ENCODE results near the gene MAP2K5. TPM values are rescaled to one million over a fixed set of nuclear protein-coding genes. Genes with fewer than 3 reads are reported as not detected.

MAP2K5 gene
- total RNA-seq, 1 donor: 8.9 TPM

DNA sequence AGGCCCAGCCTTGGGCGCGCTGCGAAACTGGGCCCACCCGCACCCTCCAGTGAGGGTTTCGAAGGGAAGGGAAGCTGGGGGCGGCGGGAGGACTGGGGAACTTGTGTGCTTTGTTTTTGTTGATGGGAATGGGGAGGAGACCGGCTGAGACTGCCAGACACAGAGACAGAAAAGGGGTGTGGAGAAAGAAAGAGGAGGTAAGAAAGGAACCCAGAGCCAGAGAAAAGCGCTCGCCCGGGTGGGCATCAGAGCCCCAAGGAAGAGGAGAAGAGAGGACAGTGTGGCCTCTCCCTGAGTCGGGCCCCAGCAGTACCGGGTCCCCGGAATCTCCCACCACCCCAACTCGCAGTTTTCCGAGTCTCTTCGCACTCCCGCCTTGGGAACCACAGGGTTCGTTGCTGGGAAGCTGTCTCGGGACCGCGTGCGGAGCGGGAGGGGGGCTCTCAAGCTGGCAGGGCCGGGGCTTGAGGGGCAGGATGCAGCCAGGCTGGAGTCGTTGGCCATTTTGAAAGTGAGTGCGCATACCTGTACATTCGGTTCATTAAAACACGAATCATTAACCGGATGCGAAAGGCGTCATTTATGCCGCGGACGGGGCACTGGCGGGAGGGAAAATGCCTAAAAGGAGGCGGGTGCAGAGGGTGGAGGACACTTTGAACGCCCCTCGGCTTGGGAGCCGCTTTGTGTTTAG is 285.9 kb downstream of the MAP2K5 start:
- no peak for DNase-seq (ENCODE audit: low read depth)
- H3K4me3 ChIP-seq (ENCODE audit: low read depth, low read length): no peak overlapping the region
- TF ChIP-seq, protein P1, sequence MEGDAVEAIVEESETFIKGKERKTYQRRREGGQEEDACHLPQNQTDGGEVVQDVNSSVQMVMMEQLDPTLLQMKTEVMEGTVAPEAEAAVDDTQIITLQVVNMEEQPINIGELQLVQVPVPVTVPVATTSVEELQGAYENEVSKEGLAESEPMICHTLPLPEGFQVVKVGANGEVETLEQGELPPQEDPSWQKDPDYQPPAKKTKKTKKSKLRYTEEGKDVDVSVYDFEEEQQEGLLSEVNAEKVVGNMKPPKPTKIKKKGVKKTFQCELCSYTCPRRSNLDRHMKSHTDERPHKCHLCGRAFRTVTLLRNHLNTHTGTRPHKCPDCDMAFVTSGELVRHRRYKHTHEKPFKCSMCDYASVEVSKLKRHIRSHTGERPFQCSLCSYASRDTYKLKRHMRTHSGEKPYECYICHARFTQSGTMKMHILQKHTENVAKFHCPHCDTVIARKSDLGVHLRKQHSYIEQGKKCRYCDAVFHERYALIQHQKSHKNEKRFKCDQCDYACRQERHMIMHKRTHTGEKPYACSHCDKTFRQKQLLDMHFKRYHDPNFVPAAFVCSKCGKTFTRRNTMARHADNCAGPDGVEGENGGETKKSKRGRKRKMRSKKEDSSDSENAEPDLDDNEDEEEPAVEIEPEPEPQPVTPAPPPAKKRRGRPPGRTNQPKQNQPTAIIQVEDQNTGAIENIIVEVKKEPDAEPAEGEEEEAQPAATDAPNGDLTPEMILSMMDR (IDR thresholded peaks at IDR 0.05; ENCODE audit: insufficient read depth, low read length): no peak

DNA sequence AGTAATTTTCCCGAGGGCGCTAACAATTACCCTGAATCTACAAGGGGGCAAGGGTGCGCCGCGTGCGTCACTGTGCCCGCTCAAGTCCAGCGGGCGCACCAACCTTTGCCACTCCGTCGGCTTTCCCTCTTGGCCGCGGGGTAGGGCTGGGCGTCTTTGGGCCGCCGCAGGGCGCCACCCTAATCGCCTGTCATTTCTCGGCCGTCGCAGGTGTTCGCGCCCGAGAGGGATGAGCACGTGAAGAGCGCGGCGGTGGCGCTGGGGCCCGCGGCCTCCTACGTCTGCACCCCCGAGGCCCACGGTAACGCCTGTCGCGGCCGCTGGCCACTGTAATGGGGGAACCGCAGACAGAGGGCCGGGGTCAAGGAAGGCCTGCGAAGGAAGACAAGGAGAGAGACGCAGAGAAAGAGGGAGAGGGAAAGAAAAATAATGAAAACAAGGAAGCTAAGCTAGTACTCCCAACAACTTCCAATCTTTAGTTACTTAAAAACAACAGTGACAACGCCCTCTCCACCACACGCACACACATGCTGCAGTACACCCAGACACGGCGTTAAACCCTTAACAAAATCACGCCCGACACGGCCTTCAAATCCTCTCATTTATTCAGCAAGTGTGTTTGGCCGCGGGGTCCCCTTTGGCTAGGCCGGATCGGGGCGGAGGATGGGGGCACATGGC is 286.6 kb downstream of the MAP2K5 start:
- TF ChIP-seq, protein P1 (IDR thresholded peaks at IDR 0.05; ENCODE audit: insufficient read depth, low read length): no peak
- no peak for DNase-seq (ENCODE audit: low read depth)
- no peak overlapping the region for H3K4me3 ChIP-seq (ENCODE audit: low read depth, low read length)

DNA sequence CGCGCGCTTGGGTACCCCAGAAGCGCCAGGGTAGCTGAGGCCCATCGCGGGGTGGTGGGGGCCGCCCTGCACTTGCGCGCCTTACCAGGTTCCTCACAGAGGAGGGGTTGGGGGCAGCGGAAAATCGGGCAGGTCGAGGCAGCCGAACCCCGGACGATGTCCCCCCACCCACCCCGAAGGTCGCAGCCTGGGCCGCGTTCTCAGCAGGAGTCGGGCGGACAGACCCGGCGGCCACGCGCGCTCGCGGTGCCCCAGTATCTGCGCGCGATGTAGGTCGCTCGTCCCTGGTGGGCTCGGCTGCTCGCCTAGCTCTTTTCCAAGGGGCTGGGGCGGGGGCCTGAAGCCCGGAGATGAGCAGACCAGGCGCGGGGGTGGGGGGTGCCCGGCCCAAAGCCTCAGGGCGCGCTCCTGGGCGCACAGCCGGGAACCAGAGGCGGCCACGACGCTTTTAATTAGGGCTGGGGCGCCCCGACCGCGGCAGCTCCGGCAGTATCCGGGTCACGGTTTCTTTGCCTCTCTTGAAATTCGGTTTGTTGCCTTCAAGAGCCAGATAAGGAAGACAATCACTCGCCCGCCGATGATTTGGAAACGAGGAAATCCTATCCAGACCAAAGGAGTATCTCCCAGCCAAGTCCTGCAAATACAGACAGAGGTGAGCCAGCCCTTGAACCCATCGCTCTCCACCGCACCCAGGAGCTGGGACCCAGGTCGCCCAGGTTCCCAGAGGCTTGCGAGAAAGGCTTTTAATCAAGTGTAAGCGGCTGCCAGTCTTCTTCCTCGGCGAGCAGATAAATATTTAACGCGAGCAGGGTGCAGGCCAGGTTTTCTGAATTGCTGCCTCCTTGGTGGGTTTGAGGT is 287.4 kb downstream of the MAP2K5 start:
- no peak overlapping the region for H3K4me3 ChIP-seq (ENCODE audit: low read depth, low read length)
- TF ChIP-seq, protein P1 (IDR thresholded peaks at IDR 0.05; ENCODE audit: insufficient read depth, low read length): no peak
- no peak for DNase-seq (ENCODE audit: low read depth)

DNA sequence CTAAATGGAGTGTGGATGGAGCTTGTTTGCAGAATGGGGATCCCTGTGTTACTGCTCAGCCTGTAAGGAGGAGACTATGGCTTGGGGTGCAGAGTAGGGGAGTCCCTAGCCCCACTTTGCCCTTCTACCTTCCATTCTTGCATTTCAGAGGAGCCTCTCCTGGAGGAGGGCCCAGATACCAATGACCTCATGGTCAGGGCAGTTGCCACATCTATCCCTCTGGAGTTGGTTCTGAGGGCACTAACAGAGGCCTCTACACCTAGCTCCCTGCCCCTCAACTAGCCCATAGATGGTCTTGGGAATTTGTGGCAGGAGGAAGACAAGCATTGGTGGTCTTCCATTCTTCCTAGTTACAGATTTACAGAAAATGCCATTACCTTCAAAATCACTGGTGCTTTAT is 288.9 kb downstream of the MAP2K5 start:
- H3K4me3 ChIP-seq (ENCODE audit: low read depth, low read length): no peak overlapping the region
- TF ChIP-seq, protein P1 (IDR thresholded peaks at IDR 0.05; ENCODE audit: insufficient read depth, low read length): no peak
- DNase-seq (ENCODE audit: low read depth): no peak

DNA sequence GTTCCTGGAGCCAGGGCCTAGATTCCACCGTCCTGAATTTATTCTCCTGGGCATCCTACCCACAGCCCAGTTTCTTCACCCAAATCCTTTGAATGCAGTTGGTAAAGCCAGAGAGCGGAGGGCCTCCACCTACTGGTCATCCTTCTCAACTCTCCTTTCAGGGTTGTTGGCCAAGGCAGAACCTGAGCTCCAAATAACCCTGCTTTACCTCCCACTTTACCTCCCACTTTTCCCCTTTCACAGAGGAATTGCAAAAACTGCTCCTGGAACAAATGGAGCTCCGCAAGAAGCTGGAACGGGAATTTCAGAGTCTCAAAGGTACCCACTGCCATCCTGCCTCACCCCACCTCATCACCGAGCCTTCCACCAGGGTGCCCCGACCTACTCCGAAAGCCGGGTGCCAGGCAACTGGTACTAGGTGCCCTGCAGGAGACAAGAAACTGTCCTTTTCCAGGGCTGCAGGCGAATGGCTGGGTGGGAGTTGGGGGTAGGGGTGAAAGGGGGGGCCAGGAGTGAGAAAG is 289.6 kb downstream of the MAP2K5 start:
- peak; percentile 39 for DNase-seq (ENCODE audit: low read depth)
- no peak overlapping the region for H3K4me3 ChIP-seq (ENCODE audit: low read depth, low read length)
- TF ChIP-seq, protein P1 (IDR thresholded peaks at IDR 0.05; ENCODE audit: insufficient read depth, low read length): no peak

DNA sequence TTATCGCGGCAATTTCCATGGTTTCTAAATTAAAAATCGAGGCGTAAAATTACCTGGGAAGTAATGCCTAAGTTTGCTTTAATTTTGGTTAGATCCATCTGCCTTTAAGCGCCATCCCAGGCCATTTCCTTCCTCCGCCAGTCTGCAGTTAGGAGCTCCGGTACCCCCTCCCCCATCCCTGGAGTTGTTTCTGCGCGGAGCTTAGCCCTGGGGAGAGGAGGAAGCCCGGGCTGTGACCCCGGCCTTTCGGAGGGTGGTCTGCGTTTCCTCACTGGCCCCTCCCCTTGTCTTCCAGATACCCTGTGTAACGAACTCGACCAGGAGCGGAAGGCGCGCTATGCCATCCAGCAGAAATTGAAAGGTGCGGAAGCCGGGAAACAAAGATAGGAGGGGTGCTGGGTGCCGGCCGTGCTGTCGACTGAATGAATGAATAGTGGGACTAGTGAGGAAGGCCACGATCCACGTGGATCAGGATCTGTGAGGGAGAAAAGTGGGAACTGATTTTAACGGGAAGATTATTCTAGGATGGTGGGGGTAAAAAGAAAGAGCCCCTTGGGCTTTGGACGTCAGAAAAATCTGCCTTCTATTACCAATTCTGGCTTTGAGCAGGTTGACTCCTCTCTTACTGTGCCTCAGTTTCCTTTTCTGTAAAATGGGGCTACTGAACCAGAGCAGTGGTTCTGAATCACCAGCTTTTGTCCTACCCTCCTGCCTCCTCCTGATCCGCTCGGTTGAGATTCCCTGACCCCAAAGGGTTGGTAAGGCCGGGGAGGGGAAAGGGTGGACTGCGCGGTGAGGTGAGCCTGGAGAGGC is 290.6 kb downstream of the MAP2K5 start:
- DNase-seq (ENCODE audit: low read depth): no peak

More for the DNA sequence above, 290.6 kb downstream of the MAP2K5 start:
- TF ChIP-seq, protein P1 (IDR thresholded peaks at IDR 0.05; ENCODE audit: insufficient read depth, low read length): no peak
- no peak overlapping the region for H3K4me3 ChIP-seq (ENCODE audit: low read depth, low read length)

All from fibroblast of the aortic adventitia (primary cell).